GM10248 (cell line): ENCODE data around the gene PRSS37.

ENCODE experiments used
- CTCF ChIA-PET: fragments of 300-600 bp; sonication (Branson Sonifier 250); formaldehyde crosslinking; extraction: SDS; loops from one replicate; lab custom pipeline; 2021; ENCODE audit warnings: antibody characterized with exemption; lab: Yijun Ruan, JAX
- POLR2A ChIA-PET: fragments of 350-650 bp; sonication (Branson Sonifier 250); formaldehyde crosslinking; extraction: SDS; loops from one replicate; lab custom pipeline; 2020; ENCODE audit warnings: antibody characterized with exemption; lab: Yijun Ruan, JAX
- DNase-seq: peaks from one replicate; pipeline ENCODE4 v3.0.0; 2012; ENCODE audit errors: extremely low spot score
- TF ChIP-seq, protein P1 (sequence below): IDR thresholded peaks from 2 replicates; pipeline ENCODE4 v1.5.1; 2012; ENCODE audit warnings: mild to moderate bottlenecking, low read depth; ENCODE audit errors: extremely low read depth, missing control alignments, control extremely low read depth

Gene PRSS37

GRCh38 chr7:141875453-141875852 lies 34.2 kb upstream of the PRSS37 start:
- ChIA-PET POLR2A (interaction anchor here (0.6 kb wide), 1 partner anchor 921 kb away, joined by 3 read pairs; no protein-coding TSS in a partner anchor), CTCF (interaction anchor here (1.0 kb wide), 1 partner anchor 189 kb away, joined by 3 read pairs; no protein-coding TSS in a partner anchor)
- no peak for DNase-seq
- TF ChIP-seq, protein P1, sequence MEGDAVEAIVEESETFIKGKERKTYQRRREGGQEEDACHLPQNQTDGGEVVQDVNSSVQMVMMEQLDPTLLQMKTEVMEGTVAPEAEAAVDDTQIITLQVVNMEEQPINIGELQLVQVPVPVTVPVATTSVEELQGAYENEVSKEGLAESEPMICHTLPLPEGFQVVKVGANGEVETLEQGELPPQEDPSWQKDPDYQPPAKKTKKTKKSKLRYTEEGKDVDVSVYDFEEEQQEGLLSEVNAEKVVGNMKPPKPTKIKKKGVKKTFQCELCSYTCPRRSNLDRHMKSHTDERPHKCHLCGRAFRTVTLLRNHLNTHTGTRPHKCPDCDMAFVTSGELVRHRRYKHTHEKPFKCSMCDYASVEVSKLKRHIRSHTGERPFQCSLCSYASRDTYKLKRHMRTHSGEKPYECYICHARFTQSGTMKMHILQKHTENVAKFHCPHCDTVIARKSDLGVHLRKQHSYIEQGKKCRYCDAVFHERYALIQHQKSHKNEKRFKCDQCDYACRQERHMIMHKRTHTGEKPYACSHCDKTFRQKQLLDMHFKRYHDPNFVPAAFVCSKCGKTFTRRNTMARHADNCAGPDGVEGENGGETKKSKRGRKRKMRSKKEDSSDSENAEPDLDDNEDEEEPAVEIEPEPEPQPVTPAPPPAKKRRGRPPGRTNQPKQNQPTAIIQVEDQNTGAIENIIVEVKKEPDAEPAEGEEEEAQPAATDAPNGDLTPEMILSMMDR: no peak

- POLR2A ChIA-PET: interaction anchor here (0.6 kb wide), 1 partner anchor 920 kb away, joined by 3 read pairs; no protein-coding TSS in a partner anchor
- CTCF ChIA-PET: interaction anchor here (1.0 kb wide), 1 partner anchor 190 kb away, joined by 3 read pairs; no protein-coding TSS in a partner anchor
Measured at GRCh38 chr7:141874787-141875186, 33.5 kb upstream of the PRSS37 start.

DNA sequence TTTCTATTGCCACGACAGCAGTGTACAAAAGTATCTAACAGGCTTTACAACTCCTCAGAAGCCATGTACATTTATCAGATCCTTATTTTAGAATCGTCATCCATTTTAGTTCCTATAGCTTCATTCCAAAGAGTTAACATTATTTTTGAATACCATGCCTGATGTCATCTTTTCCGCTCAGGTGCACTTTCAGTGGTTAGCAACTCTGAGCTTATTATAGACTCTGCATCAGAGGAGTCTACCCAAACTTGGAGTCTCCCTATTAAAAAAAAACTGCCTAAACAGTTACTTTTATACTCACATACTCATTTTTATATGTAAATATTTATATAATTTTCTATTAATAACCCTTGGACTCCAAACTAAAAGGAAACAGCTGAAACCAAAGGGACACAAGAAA lies 31.6 kb upstream of the PRSS37 start:
- ChIA-PET CTCF (interaction anchor here (1.0 kb wide), 1 partner anchor 18 kb away, joined by 3 read pairs; no protein-coding TSS in a partner anchor), POLR2A (interaction anchor here (0.5 kb wide), 1 partner anchor 897 kb away, joined by 3 read pairs; no protein-coding TSS in a partner anchor)
- TF ChIP-seq, protein P1: no peak
- no peak for DNase-seq

More at GRCh38 chr7:141874787-141875186, 33.5 kb upstream of the PRSS37 start:
- TF ChIP-seq, protein P1: no peak
- DNase-seq: no peak

GRCh38 chr7:141866974-141867373 lies 25.7 kb upstream of the PRSS37 start:
- DNase-seq: no peak
- TF ChIP-seq, protein P1: no peak
- POLR2A ChIA-PET: no interaction called here
- CTCF ChIA-PET: no interaction called here

- ChIA-PET CTCF (interaction anchor here (1.0 kb wide), 1 partner anchor 41 kb away, joined by 3 read pairs; no protein-coding TSS in a partner anchor), POLR2A (no interaction called here)
- TF ChIP-seq, protein P1: no peak
- DNase-seq: no peak
Measured at GRCh38 chr7:141864765-141865447, 23.6 kb upstream of the PRSS37 start.

- TF ChIP-seq, protein P1: no peak
- no peak for DNase-seq
- ChIA-PET CTCF (interaction anchor here (1.4 kb wide), 1 partner anchor 28 kb away, joined by 3 read pairs; no protein-coding TSS in a partner anchor), POLR2A (no interaction called here)
Measured at GRCh38 chr7:141860207-141860606, 18.9 kb upstream of the PRSS37 start.
